MM.1S (cell line): Measurements from ENCODE around the gene RPL7A.

Experiments used
- EZH2phosphoT487 ChIP-seq: fragments of 300-600 bp; sonication (generic); IDR thresholded peaks from 2 replicates; pipeline ENCODE4 v1.6.1; 2018; ENCODE audit warnings: antibody characterized with exemption, low read length
- TF ChIP-seq, protein P1 (sequence below): fragments of 300-600 bp; sonication (generic); IDR thresholded peaks from 2 replicates; pipeline ENCODE4 v1.5.1; 2016; ENCODE audit warnings: antibody characterized with exemption, low read length, mixed read lengths

DNA sequence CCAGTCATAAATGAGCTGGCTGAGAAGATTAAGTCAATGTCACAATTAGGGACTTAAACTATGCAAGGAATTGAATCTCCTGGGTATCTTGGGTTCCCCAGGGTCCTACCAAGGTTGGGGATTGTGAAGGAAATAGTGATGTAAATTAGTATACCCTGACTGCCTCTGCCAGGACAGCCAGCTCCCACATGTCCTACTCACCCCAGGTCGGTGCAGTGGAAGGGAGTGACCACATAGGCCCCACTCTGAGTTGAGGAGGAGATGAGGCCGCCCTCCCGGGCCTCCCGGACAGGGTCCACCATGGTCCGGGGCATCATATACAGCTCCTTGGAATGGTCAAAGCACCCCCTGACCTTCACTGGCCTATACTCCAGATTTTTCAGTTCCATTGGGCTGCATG, 5.5 kb downstream of the RPL7A start:
- TF ChIP-seq, protein P1, sequence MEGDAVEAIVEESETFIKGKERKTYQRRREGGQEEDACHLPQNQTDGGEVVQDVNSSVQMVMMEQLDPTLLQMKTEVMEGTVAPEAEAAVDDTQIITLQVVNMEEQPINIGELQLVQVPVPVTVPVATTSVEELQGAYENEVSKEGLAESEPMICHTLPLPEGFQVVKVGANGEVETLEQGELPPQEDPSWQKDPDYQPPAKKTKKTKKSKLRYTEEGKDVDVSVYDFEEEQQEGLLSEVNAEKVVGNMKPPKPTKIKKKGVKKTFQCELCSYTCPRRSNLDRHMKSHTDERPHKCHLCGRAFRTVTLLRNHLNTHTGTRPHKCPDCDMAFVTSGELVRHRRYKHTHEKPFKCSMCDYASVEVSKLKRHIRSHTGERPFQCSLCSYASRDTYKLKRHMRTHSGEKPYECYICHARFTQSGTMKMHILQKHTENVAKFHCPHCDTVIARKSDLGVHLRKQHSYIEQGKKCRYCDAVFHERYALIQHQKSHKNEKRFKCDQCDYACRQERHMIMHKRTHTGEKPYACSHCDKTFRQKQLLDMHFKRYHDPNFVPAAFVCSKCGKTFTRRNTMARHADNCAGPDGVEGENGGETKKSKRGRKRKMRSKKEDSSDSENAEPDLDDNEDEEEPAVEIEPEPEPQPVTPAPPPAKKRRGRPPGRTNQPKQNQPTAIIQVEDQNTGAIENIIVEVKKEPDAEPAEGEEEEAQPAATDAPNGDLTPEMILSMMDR, result no peak
- no peak for TF ChIP-seq EZH2phosphoT487
